Muscle of arm (tissue), 12 donors: ENCODE measurements around the gene SATB1. TPM values are rescaled to one million over a fixed set of nuclear protein-coding genes. Genes with fewer than 3 reads are reported as not detected.

ENCODE experiments used
- DNase-seq: peaks from one replicate; pipeline ENCODE4 v3.0.0-alpha.2; 2013
- polyA plus RNA-seq, 12 donors: library from polyadenylated mRNA; unstranded; fragments of 120-200 nt; gene quantifications; one replicate each; pipeline ENCODE4 v1.2.1, GENCODE V29; 2013; ENCODE audit not compliant: insufficient read length in 12 of 12

The SATB1 gene
- polyA plus RNA-seq, 12 donors: 34.6 to 82.9 (median 50.5) TPM; not detected in 1

DNA sequence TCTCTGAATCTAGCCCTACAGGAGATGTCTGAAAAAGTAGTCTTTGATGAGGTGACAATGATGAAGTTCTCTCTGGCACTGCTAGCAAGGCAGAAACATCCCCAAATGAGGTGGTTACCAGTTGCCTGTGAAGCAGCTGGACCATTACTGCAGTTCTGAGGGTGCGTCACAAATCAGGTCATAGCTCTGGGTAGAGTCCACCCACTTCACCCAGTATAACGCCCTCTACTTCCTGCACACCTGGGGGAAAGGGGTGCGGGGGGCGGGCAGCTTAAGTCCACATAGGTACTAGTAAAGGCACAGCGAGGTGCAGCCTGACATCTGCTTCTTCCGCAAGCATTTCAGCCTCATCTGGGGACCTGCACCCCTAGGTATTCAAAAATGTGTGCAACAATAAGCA is 13.4 kb upstream of the SATB1 start:
- no peak for DNase-seq

DNA sequence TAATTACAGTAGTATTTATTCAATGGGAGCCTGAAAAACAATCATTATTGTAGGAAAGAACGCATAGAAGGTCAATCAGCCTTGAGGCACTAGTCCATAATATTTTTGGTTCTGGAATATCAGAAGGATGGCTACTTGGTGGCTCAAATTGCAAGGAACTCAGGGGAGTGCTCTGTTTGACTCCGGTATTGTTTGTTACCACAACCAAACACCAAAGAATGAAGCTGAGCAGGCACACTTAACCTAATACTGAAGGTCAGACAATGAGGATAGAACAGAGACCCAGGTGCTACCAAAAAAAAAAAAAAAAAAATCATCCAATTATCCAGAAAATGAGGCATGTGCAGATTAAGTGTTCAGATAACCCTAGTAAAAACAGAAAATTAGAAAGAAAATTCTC is 11.1 kb upstream of the SATB1 start:
- no peak for DNase-seq

GRCh38 chr3:18434711-18435110 is 9.6 kb upstream of the SATB1 start:
- no peak for DNase-seq

- DNase-seq: no peak
Observed at GRCh38 chr3:18432752-18433151, 7.6 kb upstream of the SATB1 start.

GRCh38 chr3:18431266-18431665 is 6.1 kb upstream of the SATB1 start:
- DNase-seq: no peak

DNA sequence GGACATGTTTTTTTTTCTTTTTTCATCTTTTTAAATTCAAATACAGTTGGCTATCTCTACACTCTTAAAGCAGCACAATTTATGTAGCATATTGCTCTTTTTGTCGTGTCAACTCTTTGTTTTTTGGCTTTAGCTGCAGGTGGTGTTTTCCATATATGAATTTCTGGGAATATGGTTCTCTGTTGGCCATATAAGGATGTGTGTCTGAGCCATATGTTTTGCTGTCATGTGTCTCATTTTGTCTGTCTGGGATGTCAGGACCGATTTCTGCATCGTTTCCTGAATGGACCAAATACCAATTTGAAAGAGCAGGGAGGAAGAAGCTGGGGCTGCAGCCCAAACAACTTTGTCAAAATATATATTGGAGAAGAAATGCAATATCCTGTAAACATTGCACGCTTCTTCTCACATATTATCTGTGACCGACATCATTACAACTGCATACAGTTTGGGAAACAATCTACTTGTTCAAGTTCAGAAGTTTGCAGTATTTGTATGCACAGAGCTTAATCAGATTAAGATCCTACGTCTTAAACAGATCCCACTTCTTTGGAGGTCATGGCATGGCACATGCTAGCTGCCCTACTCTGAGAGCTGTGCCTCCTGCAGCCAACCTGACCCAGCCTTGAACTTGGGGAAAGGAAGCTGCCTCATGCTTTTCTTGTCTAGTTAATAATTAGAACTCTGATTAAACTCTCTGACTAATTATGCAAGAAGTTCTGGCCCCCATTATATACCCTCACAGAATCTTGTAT is 4.0 kb upstream of the SATB1 start:
- DNase-seq: no peak

- DNase-seq: no peak
Observed at GRCh38 chr3:18428036-18428435, 2.9 kb upstream of the SATB1 start.

- DNase-seq: no peak
Observed at GRCh38 chr3:18426597-18427193, 1.6 kb upstream of the SATB1 start.

GRCh38 chr3:18425641-18426257 is 610 bp upstream of the SATB1 start:
- peak; percentile 15 for DNase-seq

DNA sequence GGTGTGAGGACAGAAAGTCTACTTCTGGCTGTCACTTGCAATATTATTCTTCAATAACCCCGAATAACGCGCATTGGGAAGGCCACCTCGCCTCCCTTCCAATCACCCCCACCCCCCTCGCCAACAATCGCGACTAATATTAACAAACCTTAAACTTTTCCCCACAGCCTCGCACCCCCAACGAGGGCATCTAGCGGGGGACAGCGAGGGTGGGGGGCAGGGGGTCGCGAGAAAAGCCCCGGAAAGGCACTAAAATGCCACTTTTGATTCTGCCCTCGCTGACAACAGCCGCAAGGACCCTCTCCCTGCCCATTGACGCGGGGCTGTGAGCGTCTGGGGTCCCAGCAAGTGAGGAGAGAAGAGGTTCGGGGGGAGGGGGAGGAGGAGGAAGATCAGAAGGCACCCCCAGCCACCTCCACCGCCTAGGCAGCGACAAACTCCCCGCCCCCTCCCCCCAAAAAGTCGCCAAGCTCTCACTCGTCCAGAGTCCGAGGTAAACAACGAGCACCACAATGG is 868 bp downstream of the SATB1 start:
- no peak for DNase-seq

DNA sequence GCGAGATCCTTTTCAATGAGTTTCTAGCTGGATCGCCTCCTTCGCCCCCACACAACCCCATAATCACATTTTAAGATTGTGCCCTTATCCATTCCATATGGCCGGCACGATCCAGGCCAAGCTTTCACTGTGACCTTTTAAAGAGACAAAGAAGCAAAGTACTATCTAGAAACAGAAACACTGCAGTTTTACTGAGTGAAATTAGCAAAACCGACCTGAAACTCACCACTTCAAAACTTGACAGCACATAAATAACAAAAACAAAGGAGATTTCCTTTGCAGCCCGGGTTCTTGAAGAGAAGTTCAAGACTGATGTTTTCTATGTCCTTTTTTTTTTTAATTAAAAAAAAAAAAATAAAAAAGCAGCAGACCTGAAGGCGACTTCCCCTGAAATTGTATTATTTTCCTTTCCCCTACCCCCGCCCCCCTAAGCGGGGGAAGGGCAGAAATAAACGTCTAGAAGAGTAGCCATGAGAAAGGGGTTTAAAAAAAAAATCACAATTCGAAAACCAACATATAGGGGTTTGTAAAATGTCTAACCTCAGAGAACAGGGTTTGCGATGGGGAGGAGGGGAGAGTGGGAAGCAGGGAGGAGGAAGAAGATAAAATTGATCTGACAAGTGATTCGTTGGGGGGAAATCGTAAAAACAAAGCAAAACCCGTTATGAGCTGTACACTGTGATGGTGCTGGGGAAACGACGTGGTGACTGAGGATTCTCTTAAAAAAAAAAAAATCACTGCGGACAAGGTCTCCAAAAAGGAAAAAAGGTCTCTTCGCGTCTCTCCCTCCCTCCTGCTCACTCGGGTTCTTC is 1.5 kb downstream of the SATB1 start:
- peak; percentile 68 for DNase-seq

DNA sequence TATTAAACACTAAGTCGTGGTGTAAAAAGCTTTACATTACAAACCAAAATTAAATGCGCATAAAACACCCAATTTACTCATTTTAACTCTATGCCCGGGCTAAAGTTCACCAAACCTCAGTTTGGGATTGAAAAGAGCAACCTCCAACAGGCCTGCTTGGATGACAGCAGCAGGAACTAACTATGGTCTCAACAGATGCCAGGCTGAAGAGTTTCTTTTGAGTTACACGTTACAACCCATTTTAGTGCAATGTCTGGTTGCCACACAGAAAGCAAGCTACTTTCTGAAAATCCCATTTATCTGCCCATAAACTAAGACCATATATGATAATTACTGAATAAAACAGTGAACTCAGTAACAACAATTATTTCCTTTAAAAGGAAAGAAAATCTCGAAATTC is 2.2 kb downstream of the SATB1 start:
- DNase-seq: peak; percentile 11

DNA sequence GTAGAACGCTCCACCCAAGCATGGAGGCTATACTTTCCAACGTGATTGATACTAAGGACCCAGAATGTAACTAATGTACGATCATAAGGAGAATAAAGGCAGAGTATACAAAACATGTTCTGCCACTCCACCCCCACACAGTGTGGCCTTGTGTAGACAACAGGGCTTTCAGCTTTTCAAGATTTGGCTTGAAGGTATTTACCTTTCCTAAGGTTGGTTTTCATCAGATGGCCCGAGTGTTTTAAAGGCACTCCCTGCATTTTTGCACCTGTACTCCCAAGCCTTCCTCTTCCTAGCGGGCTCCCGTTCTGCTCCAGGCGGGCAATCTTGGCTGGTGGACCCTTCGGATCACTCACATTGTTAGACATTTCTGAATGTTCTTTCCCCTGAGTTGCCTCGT is 4.6 kb downstream of the SATB1 start:
- DNase-seq: no peak

DNA sequence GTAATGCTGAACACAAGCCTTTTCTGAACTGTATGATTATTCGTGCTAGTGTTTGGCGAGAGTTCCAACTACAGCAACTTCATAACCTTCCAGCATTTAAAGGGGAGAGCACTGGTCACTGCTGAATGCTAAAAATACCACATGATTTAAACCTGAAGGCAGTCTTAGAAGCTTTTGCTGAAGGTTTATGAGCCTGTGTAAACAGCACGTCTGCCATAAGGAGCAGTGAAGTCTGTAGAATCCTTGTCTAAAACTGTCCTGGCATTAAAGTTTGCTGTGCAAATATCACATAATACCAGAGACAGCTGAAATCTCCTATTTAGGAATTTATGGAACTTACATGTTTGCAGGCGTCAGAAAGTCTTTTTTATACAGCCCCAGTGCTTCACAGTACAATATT is 5.9 kb downstream of the SATB1 start:
- no peak for DNase-seq

DNA sequence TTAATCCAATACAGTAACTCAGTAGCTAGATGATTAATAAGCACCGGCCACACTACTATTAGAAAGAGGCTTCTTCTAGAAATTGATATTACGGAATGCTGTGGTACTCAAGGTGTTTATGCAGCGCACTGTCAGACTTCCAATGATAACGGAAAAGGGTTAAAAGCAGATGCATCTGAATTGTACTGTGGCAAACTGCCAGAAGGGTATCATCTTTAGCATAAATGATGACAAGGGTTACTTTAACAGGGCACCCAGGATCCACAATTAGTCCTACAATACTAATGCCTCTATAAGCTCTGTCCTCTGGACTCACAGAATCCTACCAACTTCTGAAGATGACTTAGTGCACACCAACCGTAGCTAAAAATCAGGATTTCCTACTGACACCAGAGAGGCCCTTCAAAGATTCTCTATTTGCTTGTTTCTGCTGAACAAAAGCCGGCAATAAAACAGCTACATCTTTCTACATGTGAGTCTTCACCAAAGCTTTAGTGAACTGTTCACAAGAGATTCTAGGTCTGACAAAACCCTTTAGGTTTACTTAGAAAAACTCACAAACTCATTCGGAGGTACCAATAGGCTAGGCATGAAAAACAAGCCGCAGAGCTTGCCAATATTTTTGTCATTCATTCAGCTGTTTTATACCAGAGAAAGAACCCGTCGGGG is 7.1 kb downstream of the SATB1 start:
- DNase-seq: no peak

DNA sequence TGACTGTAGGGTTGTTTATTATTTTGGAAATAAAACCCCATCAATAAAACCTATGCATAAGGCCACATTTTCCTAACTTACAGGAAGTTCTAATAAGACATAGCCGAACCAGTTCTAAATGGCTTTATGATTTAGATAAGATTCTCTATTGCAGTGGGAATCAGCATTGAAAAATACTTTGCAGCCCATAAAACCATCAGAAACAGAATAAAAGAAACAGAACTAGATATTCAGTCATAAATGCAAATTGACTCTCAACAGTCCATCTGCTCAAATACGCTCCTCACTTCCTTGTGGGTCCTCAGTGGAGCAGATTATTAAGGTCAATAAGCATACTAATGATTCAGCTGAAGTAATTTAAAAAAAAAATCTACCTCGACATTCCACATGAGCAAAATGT is 8.8 kb downstream of the SATB1 start:
- no peak for DNase-seq

GRCh38 chr3:18415839-18416238 is 9.3 kb downstream of the SATB1 start:
- DNase-seq: no peak

- no peak for DNase-seq
Observed at GRCh38 chr3:18415167-18415566, 10.0 kb downstream of the SATB1 start.

- DNase-seq: no peak
Observed at GRCh38 chr3:18412684-18413083, 12.5 kb downstream of the SATB1 start.

DNA sequence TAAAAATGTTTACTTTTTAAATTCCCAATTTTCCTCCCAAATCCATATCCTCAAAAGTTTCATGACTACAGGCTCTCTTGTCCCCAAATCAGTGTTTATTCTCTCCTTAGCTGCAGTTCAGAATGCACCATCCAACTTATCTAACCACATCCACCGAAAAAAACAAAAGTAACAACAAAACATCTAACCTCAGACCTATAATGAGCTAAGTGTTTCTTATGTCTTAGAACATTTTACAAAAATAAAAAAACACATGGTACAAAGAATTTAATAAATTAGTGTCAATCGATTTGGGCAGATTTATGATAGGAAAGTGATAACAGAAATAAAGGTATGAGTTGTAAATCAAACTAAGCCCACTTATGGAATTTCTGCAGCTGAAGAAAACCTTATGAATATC is 13.6 kb downstream of the SATB1 start:
- DNase-seq: no peak

DNA sequence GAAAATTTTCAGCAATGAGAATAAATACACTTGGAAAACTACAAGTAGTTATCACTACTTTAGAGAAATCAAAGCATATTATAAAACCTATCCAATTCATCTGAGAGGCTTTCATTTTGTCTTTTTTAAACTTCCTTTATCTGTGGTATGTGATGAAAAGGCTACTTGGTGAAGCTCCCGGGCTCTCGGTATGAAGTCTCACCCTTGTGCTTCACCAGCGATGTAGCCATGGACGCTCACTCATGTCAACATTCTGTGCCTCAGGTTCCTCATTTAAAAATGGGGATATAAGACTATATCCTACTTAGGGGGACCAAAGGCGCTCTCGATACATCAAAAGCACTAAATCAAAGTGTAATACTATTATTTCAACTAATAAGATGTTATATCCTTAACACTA is 14.9 kb downstream of the SATB1 start:
- no peak for DNase-seq

GRCh38 chr3:18409266-18409665 is 15.9 kb downstream of the SATB1 start:
- no peak for DNase-seq
